ENCODE results near the gene GPAT2.
"Not testable (repeated sequence)": the region's sequence is repeated elsewhere in the genome, so short reads cannot be mapped to it uniquely, and the experiment has no call there.

GRCh38 chr2:96022701-96023447 is 11.8 kb downstream of the GPAT2 start:
- not testable (repeated sequence) for TF ChIP-seq POLR2AphosphoS5 (IDR thresholded peaks at IDR 0.05; ENCODE audit: low read depth, low read length); SIN3A (IDR thresholded peaks at IDR 0.05; ENCODE audit: borderline replicate concordance, insufficient read depth, low read depth, low read length); REST (IDR thresholded peaks at IDR 0.05; ENCODE audit: insufficient read depth in 1 of 2, low read depth in 2 of 2, low read length in 1 of 2)

Data from Panc1 (cell line).